ENCODE results near the gene TOMM20.

TOMM20 gene

GRCh38 chr1:235079443-235080296, 49.0 kb downstream of the TOMM20 start:
- Histone ChIP-seq H3K27me3 (no peaks in the 10 kb centered on the region), H3K4me1 (peaks cover 15% of the 10 kb centered on the region), H3K4me3 (ENCODE audit: low read depth, low read length) (no peak overlapping the region), H3K36me3 (no peaks in the 10 kb centered on the region), H3K9me3 (no peaks in the 10 kb centered on the region)
- no peak for TF ChIP-seq CTCF (IDR thresholded peaks at IDR 0.05; ENCODE audit: low read depth, low read length)
- no peak for DNase-seq

DNA sequence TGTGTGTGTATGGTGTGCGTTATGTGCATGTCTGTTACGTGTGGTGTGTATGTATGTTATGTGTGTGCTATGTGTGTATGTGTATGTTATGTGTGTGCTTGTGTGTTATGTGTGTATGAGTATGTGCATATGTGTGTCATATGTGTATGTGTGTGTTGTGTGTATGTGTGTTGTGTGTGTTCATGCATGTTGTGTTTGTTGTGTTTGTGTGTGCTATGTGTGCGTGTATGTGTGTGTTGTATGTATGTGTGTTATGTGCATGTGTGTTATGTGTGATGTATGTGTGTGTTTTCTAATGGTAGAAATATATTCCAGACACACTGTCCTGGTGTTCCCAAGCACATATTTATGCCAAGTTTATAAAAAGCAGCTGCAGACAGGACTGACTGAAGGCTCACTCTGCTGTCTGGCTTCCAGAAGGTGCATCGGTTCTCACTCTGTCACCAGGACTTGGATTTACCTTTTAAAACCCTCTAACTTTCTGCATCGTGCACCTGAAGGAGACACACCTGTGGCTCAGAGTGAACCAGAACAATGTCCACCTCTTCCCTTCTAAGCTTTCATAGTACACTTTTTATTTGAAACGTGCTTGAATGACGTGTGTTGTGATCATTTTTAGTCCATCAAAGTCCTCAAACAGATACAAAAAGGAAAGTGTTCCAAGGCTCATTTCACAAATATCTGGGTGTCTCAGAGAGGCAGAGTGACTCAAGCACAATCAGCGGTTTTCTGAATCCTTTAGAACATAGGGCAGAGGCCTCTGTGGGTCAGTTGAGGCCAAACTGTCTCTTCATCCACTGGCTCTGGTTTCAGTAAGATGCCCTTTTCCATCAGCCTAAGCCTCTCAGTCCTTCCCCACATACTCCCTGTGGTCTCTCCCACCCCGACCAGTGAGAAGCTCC, 49.9 kb downstream of the TOMM20 start:
- H3K4me3 ChIP-seq (ENCODE audit: low read depth, low read length) = no peak overlapping the region
- H3K36me3 ChIP-seq = no peaks in the 10 kb centered on the region
- no peak for TF ChIP-seq CTCF (IDR thresholded peaks at IDR 0.05; ENCODE audit: low read depth, low read length)
- H3K27me3 ChIP-seq = no peaks in the 10 kb centered on the region
- DNase-seq = no peak
- peaks cover 18% of the 10 kb centered on the region for H3K4me1 ChIP-seq
- H3K9me3 ChIP-seq = no peaks in the 10 kb centered on the region

- no peak for TF ChIP-seq CTCF (IDR thresholded peaks at IDR 0.05; ENCODE audit: low read depth, low read length)
- no peaks in the 10 kb centered on the region for H3K9me3 ChIP-seq
- no peak overlapping the region for H3K4me3 ChIP-seq (ENCODE audit: low read depth, low read length)
- H3K27me3 ChIP-seq = no peaks in the 10 kb centered on the region
- DNase-seq = no peak
- H3K4me1 ChIP-seq = peaks cover 13% of the 10 kb centered on the region
- no peaks in the 10 kb centered on the region for H3K36me3 ChIP-seq
These were observed 50.8 kb downstream of the TOMM20 start for GRCh38 chr1:235077571-235078479.

DNA sequence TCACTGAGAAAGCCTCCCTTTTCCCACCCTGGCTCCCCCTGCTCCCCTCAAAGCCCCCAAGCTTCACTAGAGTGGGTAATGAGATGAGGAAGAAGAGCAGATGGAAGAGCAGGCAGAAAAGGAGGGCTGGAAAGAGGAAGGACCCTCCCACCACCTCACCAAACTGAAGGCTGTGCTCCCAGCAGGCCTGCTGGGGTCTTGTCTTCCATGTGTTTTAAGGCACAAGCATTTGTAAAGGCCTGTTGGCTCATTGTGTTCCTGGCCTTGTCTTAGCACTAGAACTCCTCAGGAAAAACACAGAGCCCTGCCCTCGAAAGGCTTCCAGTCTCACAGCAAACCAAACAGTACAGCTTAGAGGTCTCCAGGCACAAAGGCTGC, 51.5 kb downstream of the TOMM20 start:
- TF ChIP-seq CTCF (IDR thresholded peaks at IDR 0.05; ENCODE audit: low read depth, low read length) = no peak
- H3K27me3 ChIP-seq = no peaks in the 10 kb centered on the region
- no peaks in the 10 kb centered on the region for H3K36me3 ChIP-seq
- no peak for DNase-seq
- H3K9me3 ChIP-seq = no peaks in the 10 kb centered on the region
- H3K4me1 ChIP-seq = peaks cover 13% of the 10 kb centered on the region
- H3K4me3 ChIP-seq (ENCODE audit: low read depth, low read length) = no peak overlapping the region

DNA sequence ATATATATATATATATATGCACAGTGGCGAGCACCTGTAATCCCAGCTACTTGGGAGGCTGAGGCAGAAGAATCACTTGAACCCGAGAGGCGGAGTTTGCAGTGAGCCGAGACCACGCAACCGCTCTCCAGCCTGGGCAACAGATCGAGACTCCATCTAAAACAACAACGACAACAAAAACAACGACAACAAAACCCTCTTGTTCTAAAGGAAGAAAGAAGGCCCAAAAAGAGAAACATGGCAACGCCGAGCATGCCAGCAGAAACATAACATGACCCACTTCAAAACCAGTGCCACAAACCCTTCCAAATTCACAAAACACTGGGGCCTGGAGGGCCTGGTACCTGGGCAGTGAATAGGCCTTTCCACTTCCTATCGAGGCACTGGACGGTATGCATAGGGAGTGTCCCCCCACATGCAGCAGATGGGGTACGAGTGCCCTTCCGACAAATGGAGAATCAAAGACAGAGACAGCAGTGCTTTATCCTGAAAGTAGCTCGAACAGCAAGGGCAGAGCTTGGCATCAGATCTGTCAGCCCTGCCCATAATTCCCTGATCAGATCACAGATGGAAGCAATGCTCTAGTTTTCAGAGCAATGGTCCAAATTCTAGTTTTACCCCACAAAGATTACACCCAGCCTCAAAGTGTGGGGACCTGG, 52.0 kb downstream of the TOMM20 start:
- no peak for DNase-seq
- no peaks in the 10 kb centered on the region for H3K9me3 ChIP-seq
- no peak for TF ChIP-seq CTCF (IDR thresholded peaks at IDR 0.05; ENCODE audit: low read depth, low read length)
- H3K4me3 ChIP-seq (ENCODE audit: low read depth, low read length) = no peak overlapping the region
- H3K4me1 ChIP-seq = peaks cover 13% of the 10 kb centered on the region
- H3K27me3 ChIP-seq = no peaks in the 10 kb centered on the region
- H3K36me3 ChIP-seq = no peaks in the 10 kb centered on the region

Measured in BE2C (cell line).